ENCODE results near the gene GOT1. TPM values are rescaled to one million over a fixed set of nuclear protein-coding genes. Genes with fewer than 3 reads are reported as not detected.
A peak's percentile ranks its signal among the peaks of the same experiment; 100 is the strongest.

Gene GOT1
- total and polyA plus RNA-seq, 2 donors: 11.6 to 23.2 TPM

DNA sequence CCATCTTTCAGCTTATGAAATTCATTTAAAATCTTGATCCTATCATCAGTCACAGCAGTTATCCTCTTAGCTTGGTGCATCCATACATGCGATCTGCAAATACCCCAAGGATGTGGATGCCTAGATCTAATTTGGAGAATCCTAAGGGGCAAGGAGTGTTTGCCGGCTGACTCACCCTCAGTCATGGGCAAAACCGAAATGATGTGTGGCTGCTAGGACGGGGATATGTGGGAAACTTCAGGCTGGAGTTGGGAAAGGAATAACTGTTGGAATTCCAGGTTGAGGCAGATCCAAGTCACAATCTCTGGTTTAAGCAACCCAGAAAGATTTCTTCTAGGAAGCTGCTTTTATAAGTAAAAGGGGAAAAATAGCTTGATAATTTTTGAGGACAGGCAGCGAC is 19.7 kb upstream of the GOT1 start:
- Histone ChIP-seq H3K36me3 (ENCODE audit: insufficient read depth) (no peaks in the 10 kb centered on the region), H3K4me1 (ENCODE audit: insufficient read depth) (no peaks in the 10 kb centered on the region), H3K4me3 (ENCODE audit: low read depth, low read length) (peak overlapping the region; percentile 2), H3K27ac (ENCODE audit: low read depth) (peak overlapping the region; percentile 16)
- 60% methylated on average over 5 of the region's 5 CpGs for WGBS
- no peak for DNase-seq (ENCODE audit: extremely low spot score)

- WGBS: 71% methylated on average over 3 of the region's 3 CpGs
- no peak overlapping the region for H3K27ac ChIP-seq (ENCODE audit: low read depth)
- no peak for DNase-seq (ENCODE audit: extremely low spot score)
- no peaks in the 10 kb centered on the region for H3K4me1 ChIP-seq (ENCODE audit: insufficient read depth)
- no peaks in the 10 kb centered on the region for H3K36me3 ChIP-seq (ENCODE audit: insufficient read depth)
- no peak overlapping the region for H3K4me3 ChIP-seq (ENCODE audit: low read depth, low read length)
These were observed 18.6 kb upstream of the GOT1 start for GRCh38 chr10:99449023-99449422.

DNA sequence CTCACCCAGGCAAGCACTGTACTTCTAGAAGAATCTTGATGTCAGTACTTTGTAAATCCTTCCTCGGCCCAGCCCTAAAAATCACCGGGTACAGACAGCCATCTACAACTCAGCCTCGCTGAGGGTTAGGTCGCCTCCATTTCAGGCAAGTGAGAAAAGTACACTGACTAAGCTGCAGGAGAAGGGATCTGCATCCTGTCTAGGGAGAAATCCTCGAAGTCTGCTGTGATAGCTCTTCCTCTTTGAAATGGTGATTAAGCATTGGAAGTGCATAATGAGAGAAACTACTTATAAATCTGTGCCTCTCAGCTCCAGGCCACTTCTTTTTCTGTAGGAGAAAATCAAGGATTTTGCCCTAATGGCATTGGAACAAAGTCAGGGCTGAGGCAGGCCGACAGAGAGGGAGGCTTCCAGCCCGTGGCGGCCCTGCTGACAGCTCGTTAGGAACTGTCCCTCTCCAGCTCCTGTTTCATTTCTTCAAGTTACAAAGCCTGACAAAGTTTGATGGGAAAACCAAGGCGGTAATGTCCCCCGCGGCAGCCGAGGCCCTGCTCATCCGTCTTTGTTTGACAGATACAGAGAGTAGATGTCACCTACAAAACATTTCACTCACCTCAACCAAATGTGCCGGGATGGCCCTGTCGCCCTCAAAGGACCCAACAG is 14.1 kb upstream of the GOT1 start:
- no peak overlapping the region for H3K4me3 ChIP-seq (ENCODE audit: low read depth, low read length)
- no peak for DNase-seq (ENCODE audit: extremely low spot score)
- H3K27ac ChIP-seq (ENCODE audit: low read depth): no peak overlapping the region
- H3K4me1 ChIP-seq (ENCODE audit: insufficient read depth): no peaks in the 10 kb centered on the region
- H3K36me3 ChIP-seq (ENCODE audit: insufficient read depth): no peaks in the 10 kb centered on the region
- WGBS: 50% methylated on average over 16 of the region's 16 CpGs

- Histone ChIP-seq H3K36me3 (ENCODE audit: insufficient read depth) (no peaks in the 10 kb centered on the region), H3K27ac (ENCODE audit: low read depth) (no peak overlapping the region), H3K4me3 (ENCODE audit: low read depth, low read length) (no peak overlapping the region), H3K4me1 (ENCODE audit: insufficient read depth) (no peaks in the 10 kb centered on the region)
- WGBS: 67% methylated on average over 3 of the region's 3 CpGs
- DNase-seq (ENCODE audit: extremely low spot score): no peak
These were observed 13.1 kb upstream of the GOT1 start for GRCh38 chr10:99443500-99443899.

DNA sequence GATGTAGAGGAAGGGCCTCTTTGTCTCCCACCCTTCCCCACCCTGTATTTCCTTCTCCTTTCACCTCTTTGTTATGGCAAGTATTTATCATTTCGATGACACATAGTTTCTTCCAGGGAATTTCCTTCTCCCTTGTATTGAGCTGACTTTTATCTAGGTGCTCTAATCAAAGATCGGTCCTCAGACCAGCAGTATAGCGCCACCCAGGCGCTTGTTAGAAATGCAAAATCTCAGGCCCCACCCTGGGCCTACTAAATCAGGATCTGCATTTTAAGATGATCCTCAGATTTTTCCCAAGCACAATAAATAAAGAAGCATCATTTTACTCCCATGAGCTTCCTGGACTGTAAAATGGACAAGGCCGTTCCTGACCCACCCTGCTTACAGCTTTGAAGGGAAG is 12.0 kb upstream of the GOT1 start:
- WGBS: 81% methylated on average over 5 of the region's 5 CpGs
- Histone ChIP-seq H3K36me3 (ENCODE audit: insufficient read depth) (no peaks in the 10 kb centered on the region), H3K4me3 (ENCODE audit: low read depth, low read length) (no peak overlapping the region)

DNA sequence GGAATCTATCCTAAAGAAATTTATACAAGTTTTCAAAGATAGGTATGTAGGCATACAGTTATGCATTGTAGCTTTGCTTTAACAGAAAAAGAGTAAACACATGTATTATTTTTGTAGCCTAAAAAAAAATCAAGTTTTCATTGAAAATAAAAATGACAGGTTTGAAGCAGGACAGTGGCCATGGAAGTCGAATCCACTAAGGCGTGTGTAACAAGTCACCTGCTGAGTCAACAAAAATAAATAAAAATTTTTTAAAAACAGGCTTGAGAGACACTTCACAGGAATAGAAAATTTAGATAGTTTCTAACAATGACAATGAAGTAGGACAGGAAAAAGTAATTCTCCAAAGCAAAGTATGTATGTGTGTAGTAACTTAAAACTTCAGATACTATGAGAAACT is 8.5 kb upstream of the GOT1 start:
- Histone ChIP-seq H3K27ac (ENCODE audit: low read depth) (no peak overlapping the region), H3K4me1 (ENCODE audit: insufficient read depth) (no peaks in the 10 kb centered on the region), H3K36me3 (ENCODE audit: insufficient read depth) (no peaks in the 10 kb centered on the region), H3K4me3 (ENCODE audit: low read depth, low read length) (no peak overlapping the region)
- 94% methylated on average over 2 of the region's 2 CpGs for WGBS
- no peak for DNase-seq (ENCODE audit: extremely low spot score)

More for the DNA sequence above, 12.0 kb upstream of the GOT1 start:
- no peaks in the 10 kb centered on the region for H3K4me1 ChIP-seq (ENCODE audit: insufficient read depth)
- no peak for DNase-seq (ENCODE audit: extremely low spot score)
- H3K27ac ChIP-seq (ENCODE audit: low read depth): no peak overlapping the region

- WGBS: 39% methylated on average over 5 of the region's 5 CpGs
- H3K27ac ChIP-seq (ENCODE audit: low read depth): no peak overlapping the region
- no peaks in the 10 kb centered on the region for H3K4me1 ChIP-seq (ENCODE audit: insufficient read depth)
- peak; percentile 28 for DNase-seq (ENCODE audit: extremely low spot score)
- H3K36me3 ChIP-seq (ENCODE audit: insufficient read depth): no peaks in the 10 kb centered on the region
- no peak overlapping the region for H3K4me3 ChIP-seq (ENCODE audit: low read depth, low read length)
These were observed 5.7 kb upstream of the GOT1 start for GRCh38 chr10:99435986-99436638.

GRCh38 chr10:99433378-99434020 is 3.1 kb upstream of the GOT1 start:
- no peaks in the 10 kb centered on the region for H3K36me3 ChIP-seq (ENCODE audit: insufficient read depth)
- H3K4me1 ChIP-seq (ENCODE audit: insufficient read depth): no peaks in the 10 kb centered on the region
- no peak for DNase-seq (ENCODE audit: extremely low spot score)
- 41% methylated on average over 1 of the region's 1 CpG for WGBS
- no peak overlapping the region for H3K4me3 ChIP-seq (ENCODE audit: low read depth, low read length)
- no peak overlapping the region for H3K27ac ChIP-seq (ENCODE audit: low read depth)

DNA sequence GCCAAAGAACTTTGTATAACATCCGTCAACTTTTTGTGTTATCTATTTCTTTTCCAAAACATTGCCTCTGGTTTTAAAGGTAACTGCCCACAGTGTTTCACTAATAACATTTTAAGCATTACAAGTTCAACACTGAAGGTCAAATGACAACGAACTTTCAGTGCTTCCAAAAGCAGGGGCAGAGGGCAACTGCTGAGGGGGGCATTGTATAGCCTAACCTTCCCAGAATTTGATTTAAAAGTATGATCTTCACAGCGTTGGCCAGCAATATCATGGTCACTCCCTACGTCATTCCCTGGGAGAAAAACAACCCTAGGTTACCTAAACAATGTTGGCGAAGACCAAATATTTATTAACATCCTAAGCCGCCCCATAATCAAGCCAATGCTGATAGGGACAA is 2.5 kb upstream of the GOT1 start:
- 78% methylated on average over 6 of the region's 6 CpGs for WGBS
- no peak for DNase-seq (ENCODE audit: extremely low spot score)
- no peaks in the 10 kb centered on the region for H3K36me3 ChIP-seq (ENCODE audit: insufficient read depth)
- no peak overlapping the region for H3K4me3 ChIP-seq (ENCODE audit: low read depth, low read length)
- no peak overlapping the region for H3K27ac ChIP-seq (ENCODE audit: low read depth)
- H3K4me1 ChIP-seq (ENCODE audit: insufficient read depth): no peaks in the 10 kb centered on the region

- WGBS: 96% methylated on average over 4 of the region's 4 CpGs
- H3K4me1 ChIP-seq (ENCODE audit: insufficient read depth): no peaks in the 10 kb centered on the region
- no peak overlapping the region for H3K27ac ChIP-seq (ENCODE audit: low read depth)
- no peak overlapping the region for H3K4me3 ChIP-seq (ENCODE audit: low read depth, low read length)
- H3K36me3 ChIP-seq (ENCODE audit: insufficient read depth): no peaks in the 10 kb centered on the region
- no peak for DNase-seq (ENCODE audit: extremely low spot score)
These were observed 1.6 kb upstream of the GOT1 start for GRCh38 chr10:99432047-99432446.

DNA sequence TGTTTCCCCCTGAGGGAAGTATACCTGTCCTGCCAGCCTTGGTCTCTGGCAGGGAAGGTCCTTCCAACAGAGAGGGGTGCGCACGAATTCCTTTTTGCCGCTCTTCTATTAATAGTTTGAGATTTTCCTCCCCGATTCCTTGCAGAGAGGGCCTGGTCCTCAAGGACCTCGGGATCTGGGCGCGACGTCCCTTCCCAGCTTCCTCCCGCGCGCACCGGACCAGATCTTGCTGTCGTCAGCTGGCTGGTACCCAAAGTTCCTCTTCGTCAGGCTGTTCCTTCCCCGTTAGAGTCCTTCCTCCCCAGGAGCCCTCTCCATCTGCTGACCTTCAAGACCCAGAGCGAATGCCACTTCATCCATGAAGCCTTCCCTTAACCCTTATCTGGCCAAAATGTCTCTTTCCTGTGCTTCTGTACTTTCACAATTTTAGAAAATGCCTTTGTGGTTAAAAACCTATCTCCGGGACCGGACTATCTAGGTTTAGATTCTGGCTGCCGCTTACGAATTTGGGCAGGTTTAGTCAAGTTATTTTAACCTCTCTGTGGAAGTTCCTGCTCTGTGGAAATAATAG is 851 bp upstream of the GOT1 start:
- WGBS: under 1% methylated on average over 20 of the region's 20 CpGs
- H3K4me1 ChIP-seq (ENCODE audit: insufficient read depth): no peaks in the 10 kb centered on the region
- DNase-seq (ENCODE audit: extremely low spot score): peak; percentile 8
- H3K27ac ChIP-seq (ENCODE audit: low read depth): peak overlapping the region; percentile 84
- no peaks in the 10 kb centered on the region for H3K36me3 ChIP-seq (ENCODE audit: insufficient read depth)
- H3K4me3 ChIP-seq (ENCODE audit: low read depth, low read length): peak overlapping the region; percentile 64

DNA sequence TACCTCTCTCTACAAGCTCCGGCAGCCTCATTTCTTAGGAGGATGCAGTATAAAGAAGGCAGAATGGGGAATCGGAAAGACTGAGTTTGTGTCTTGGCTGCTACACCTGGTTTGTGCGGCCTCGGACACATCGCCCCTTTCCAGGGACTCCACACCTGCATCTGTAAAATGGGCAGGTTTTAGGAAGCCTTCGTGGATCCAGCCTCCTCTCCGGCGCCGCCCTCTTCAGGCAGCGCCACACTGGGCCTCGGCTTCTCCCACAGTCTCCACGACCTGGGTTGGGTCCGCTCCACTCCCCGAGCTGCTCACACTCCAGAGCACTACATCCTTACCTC is 341 bp downstream of the GOT1 start:
- Histone ChIP-seq H3K4me3 (ENCODE audit: low read depth, low read length) (peak overlapping the region; percentile 61), H3K27ac (ENCODE audit: low read depth) (peak overlapping the region; percentile 12), H3K36me3 (ENCODE audit: insufficient read depth) (peaks cover 2% of the 10 kb centered on the region), H3K4me1 (ENCODE audit: insufficient read depth) (no peaks in the 10 kb centered on the region)
- WGBS: 8% methylated on average over 14 of the region's 14 CpGs
- DNase-seq (ENCODE audit: extremely low spot score): no peak

DNA sequence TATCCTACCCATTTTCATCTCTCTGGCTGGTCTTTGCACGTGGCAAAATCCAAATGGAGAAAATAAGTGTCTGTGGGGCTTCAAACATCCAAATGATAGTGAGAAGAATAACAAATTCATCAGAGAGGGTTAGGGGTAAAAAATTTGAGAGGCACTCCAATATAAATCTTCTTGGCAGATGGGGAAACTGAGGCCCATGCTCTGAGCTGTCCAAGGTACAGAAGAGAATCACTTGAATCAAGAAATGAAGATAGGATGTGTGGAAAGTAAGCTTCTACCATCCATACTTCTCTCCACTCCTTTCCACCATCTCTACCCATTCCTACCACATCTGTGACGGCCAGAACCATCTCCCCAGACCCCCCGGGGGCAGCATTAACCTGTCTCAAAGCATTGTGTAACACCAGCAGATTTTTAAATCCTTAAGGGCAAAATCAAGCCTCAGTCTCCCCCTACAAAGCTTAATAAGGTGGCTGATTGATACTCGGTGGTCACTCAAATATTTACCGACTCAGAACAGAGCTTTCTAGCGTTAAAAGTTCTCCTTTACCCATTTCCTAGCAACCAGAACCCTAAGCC is 818 bp downstream of the GOT1 start:
- 26% methylated on average over 6 of the region's 6 CpGs for WGBS
- DNase-seq (ENCODE audit: extremely low spot score): no peak
- Histone ChIP-seq H3K36me3 (ENCODE audit: insufficient read depth) (peaks cover 4% of the 10 kb centered on the region), H3K4me3 (ENCODE audit: low read depth, low read length) (peak overlapping the region; percentile 61), H3K27ac (ENCODE audit: low read depth) (no peak overlapping the region), H3K4me1 (ENCODE audit: insufficient read depth) (no peaks in the 10 kb centered on the region)

Measured in urinary bladder (tissue), 4 donors.